Measurements from ENCODE around the gene ADGRF3. TPM values are rescaled to one million over a fixed set of nuclear protein-coding genes. Genes with fewer than 3 reads are reported as not detected.
"Not testable (repeated sequence)": the region's sequence is repeated elsewhere in the genome, so short reads cannot be mapped to it uniquely, and the experiment has no call there.

Gene ADGRF3
- polyA plus RNA-seq, 1 of the 3 experiments (the other 2 are of a cell fraction): 0.31 TPM

DNA sequence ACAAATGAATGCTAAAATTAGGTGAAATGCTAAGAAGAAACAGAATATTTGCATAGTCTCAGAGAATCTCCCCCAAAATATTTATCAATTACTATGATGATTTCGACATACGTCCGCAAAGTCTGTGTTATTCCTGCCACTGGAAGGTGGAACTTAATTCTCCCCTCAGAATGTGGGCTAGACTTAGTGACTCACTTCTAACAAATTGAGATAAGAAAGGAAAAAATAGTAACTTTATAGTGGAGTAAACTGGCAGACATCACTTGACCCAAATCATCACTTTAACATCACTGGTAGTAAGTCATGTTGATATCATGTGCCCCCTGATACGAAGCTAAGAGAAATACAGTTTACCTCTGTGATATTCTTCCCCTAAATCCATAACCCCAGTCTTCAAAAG lies 78.4 kb downstream of the ADGRF3 start:
- no peak overlapping the region for H3K4me3 ChIP-seq (ENCODE audit: low read depth in 2 of 2, low read length in 1 of 2)
- 96% methylated on average over 4 of the region's 4 CpGs for WGBS (ENCODE audit: low lambda C conversion rate)
- H3K4me2 ChIP-seq: no peak overlapping the region
- H3K9me2 ChIP-seq: no peaks in the 10 kb centered on the region
- no peaks in the 10 kb centered on the region for H3F3A ChIP-seq (replicated peaks; ENCODE audit: insufficient read depth)
- H3K9me3 ChIP-seq: no peaks in the 10 kb centered on the region
- TF ChIP-seq POLR2AphosphoS5 (IDR thresholded peaks at IDR 0.05; ENCODE audit: low read depth, low read length): no peak
- TF ChIP-seq TEAD4 (IDR thresholded peaks at IDR 0.05; ENCODE audit: borderline replicate concordance, insufficient read depth): no peak
- TF ChIP-seq NRF1 (IDR thresholded peaks at IDR 0.05; ENCODE audit: low read depth, low read length): no peak
- TF ChIP-seq, protein P1, sequence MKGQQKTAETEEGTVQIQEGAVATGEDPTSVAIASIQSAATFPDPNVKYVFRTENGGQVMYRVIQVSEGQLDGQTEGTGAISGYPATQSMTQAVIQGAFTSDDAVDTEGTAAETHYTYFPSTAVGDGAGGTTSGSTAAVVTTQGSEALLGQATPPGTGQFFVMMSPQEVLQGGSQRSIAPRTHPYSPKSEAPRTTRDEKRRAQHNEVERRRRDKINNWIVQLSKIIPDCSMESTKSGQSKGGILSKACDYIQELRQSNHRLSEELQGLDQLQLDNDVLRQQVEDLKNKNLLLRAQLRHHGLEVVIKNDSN (IDR thresholded peaks at IDR 0.05; ENCODE audit: borderline replicate concordance, low read depth): no peak
- TF ChIP-seq, protein P2, sequence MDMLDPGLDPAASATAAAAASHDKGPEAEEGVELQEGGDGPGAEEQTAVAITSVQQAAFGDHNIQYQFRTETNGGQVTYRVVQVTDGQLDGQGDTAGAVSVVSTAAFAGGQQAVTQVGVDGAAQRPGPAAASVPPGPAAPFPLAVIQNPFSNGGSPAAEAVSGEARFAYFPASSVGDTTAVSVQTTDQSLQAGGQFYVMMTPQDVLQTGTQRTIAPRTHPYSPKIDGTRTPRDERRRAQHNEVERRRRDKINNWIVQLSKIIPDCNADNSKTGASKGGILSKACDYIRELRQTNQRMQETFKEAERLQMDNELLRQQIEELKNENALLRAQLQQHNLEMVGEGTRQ (IDR thresholded peaks at IDR 0.05; ENCODE audit: borderline replicate concordance, low read depth, low read length): no peak
- no peak for TF ChIP-seq ELF1 (IDR thresholded peaks at IDR 0.05)
- TF ChIP-seq FOSL2 (IDR thresholded peaks at IDR 0.05; ENCODE audit: borderline replicate concordance, low read depth): no peak
- TF ChIP-seq SIN3A (IDR thresholded peaks at IDR 0.05; ENCODE audit: borderline replicate concordance, low read depth, low read length): no peak
- no peak for DNase-seq
- H3K4me1 ChIP-seq (ENCODE audit: control insufficient read depth in 1 of 2, insufficient read depth in 2 of 2, low read depth in 1 of 2, low read length in 1 of 2): peaks cover 0 to under 1% of the 10 kb centered on the region in 2 experiments; a peak in 1 of 4 replicates
- no peak overlapping the region for H3K9ac ChIP-seq
- ChIA-PET POLR2A (no interaction called here), CTCF (no interaction called here)
- H3K36me3 ChIP-seq (replicated peaks in 1 of 2; ENCODE audit: control insufficient read depth in 1 of 2, insufficient read depth in 2 of 2, low read length in 1 of 2): peaks cover 12 to 37% of the 10 kb centered on the region in 2 experiments
- H2AFZ ChIP-seq (ENCODE audit: low read depth): no peak overlapping the region
- H4K20me1 ChIP-seq (ENCODE audit: insufficient read depth): no peaks in the 10 kb centered on the region
- H3K79me2 ChIP-seq (ENCODE audit: insufficient read depth): no peaks in the 10 kb centered on the region
- no peaks in the 10 kb centered on the region for H3K27me3 ChIP-seq (ENCODE audit: insufficient read depth)
- no peak overlapping the region for H3K27ac ChIP-seq (ENCODE audit: low read depth in 2 of 2, low read length in 1 of 2)

DNA sequence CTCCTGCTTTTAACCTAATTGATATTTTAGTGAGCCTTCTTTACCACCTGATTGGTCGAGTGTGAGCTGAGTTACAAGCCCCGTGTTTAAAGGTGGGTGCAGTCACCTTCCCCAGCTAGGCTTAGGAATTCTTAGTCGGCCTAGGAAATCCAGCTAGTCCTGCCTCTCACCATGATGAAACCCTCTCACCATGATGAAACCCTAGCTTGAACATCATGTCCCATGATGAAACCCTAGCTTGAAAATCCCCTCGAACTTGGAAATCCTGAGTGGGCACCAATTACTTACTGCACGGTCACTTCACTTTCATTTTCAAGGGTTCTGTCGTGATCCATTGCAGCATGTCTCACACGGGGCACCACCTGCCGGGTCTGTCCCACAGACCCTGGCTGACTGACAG lies 87.8 kb downstream of the ADGRF3 start:
- not testable (repeated sequence) for H3K4me3 ChIP-seq (ENCODE audit: low read depth in 2 of 2, low read length in 1 of 2); H3K4me2 ChIP-seq; H3F3A ChIP-seq (replicated peaks; ENCODE audit: insufficient read depth); H3K9me3 ChIP-seq; H4K20me1 ChIP-seq (ENCODE audit: insufficient read depth); DNase-seq; H3K4me1 ChIP-seq (ENCODE audit: control insufficient read depth in 1 of 2, insufficient read depth in 2 of 2, low read depth in 1 of 2, low read length in 1 of 2); H3K27ac ChIP-seq (ENCODE audit: low read depth in 2 of 2, low read length in 1 of 2); H3K9me2 ChIP-seq; H3K9ac ChIP-seq; H2AFZ ChIP-seq (ENCODE audit: low read depth); H3K27me3 ChIP-seq (ENCODE audit: insufficient read depth)
- CTCF ChIA-PET: interaction anchor here (1.0 kb wide), 1 partner anchor 72 kb away, joined by 3 read pairs; no protein-coding TSS in a partner anchor
- Histone ChIP-seq H3K36me3 (replicated peaks in 1 of 2; ENCODE audit: control insufficient read depth in 1 of 2, insufficient read depth in 2 of 2, low read length in 1 of 2) (peaks cover 31 to 44% of the 10 kb centered on the region in 2 experiments), H3K79me2 (ENCODE audit: insufficient read depth) (peaks cover 34% of the 10 kb centered on the region)
- POLR2A ChIA-PET: interaction anchor here (0.9 kb wide), 1 partner anchor 13 kb away, joined by 3 read pairs; no protein-coding TSS in a partner anchor
- WGBS (ENCODE audit: low lambda C conversion rate): 97% methylated on average over 8 of the region's 8 CpGs

Other genes starting within 250 kb of the ADGRF3 start
- gene GAREM2, start 173.7 kb downstream of the ADGRF3 start, polyA plus RNA-seq (2012; rRNA removed): 1.5 and 3.7 TPM in 2 replicates
- gene HADHA, start 102.2 kb downstream of the ADGRF3 start, polyA plus RNA-seq (2012; rRNA removed): 64.3 and 69.9 TPM in 2 replicates
- 108 and 137 TPM in 2 replicates for gene HADHB, start 101.8 kb downstream of the ADGRF3 start, polyA plus RNA-seq (2012; rRNA removed)
- 4.4 and 6.2 TPM in 2 replicates for gene SELENOI, start 646 bp downstream of the ADGRF3 start, polyA plus RNA-seq (2012; rRNA removed)
- gene DRC1, start 55.1 kb upstream of the ADGRF3 start, polyA plus RNA-seq (2012; rRNA removed): 0.18 TPM in 1 of 2 replicates, not detected in the other
- gene OTOF, start 131.3 kb upstream of the ADGRF3 start, polyA plus RNA-seq (2012; rRNA removed): not detected in 2 replicates

Measured in SK-N-SH (cell line).